Heart right ventricle (tissue), 16 donors: ENCODE results near the gene ENOX2. TPM values are rescaled to one million over a fixed set of nuclear protein-coding genes. Genes with fewer than 3 reads are reported as not detected.

Experiments used
- ATAC-seq, 8 donors: fragments of 200-7000 bp; cut with Tn5 transposase; one replicate each; pipeline ENCODE4 v1.9.1; 2020; ENCODE audit warnings: mild to moderate bottlenecking in 8 of 8, moderate library complexity in 8 of 8, moderate number of reproducible peaks in 1 of 8
- DNase-seq, 2 donors: peaks; one replicate each; pipeline ENCODE4 v3.0.0-alpha.2; 2020
- H3K27ac ChIP-seq, 10 donors: fragments of 200-600 bp; sonication (generic) in 2 of 10; one replicate each; pipeline versions ENCODE4 v1.5.0 to v1.8.0; 2020 to 2022; ENCODE audit warnings: mild to moderate bottlenecking in 3 of 10
- H3K27me3 ChIP-seq, 7 donors: fragments of 200-600 bp; one replicate each; pipeline ENCODE4 v1.8.0; 2021 to 2022; ENCODE audit warnings: mild to moderate bottlenecking in 2 of 7
- H3K36me3 ChIP-seq, 9 donors: fragments of 200-600 bp; sonication (generic) in 1 of 9; one replicate each; pipeline versions ENCODE4 v1.5.0 to v1.8.0; 2020 to 2022; ENCODE audit warnings: mild to moderate bottlenecking in 2 of 9
- H3K4me1 ChIP-seq, 9 donors: fragments of 200-600 bp; sonication (generic) in 1 of 9; one replicate each; pipeline versions ENCODE4 v1.5.0 to v1.8.0; 2020 to 2022; ENCODE audit warnings: mild to moderate bottlenecking in 4 of 9
- H3K4me3 ChIP-seq, 10 donors: fragments of 200-600 bp; sonication (generic) in 2 of 10; one replicate each; pipeline versions ENCODE4 v1.5.0 to v1.8.0; 2020 to 2022; ENCODE audit warnings: mild to moderate bottlenecking in 7 of 10, moderate library complexity in 2 of 10
- H3K9me3 ChIP-seq, 11 donors: fragments of 200-600 bp in 10 of 11; sonication (generic) in 2 of 11; one replicate each; pipeline versions ENCODE4 v1.5.0 to v1.8.0; 2013 to 2022; ENCODE audit warnings: mild to moderate bottlenecking in 2 of 11, control low read depth in 1 of 11, moderate library complexity in 1 of 11
- WGBS, 2 donors: extraction: QIAGEN DNeasy Blood & Tissue Kit; methylation state at CpG; one replicate each; pipeline ENCODE4 v1.1.7; 2013; ENCODE audit warnings: inconsistent platforms in 1 of 2; 5-methylcytosine and 5-hydroxymethylcytosine counted together
- intact Hi-C, 10 donors: fragments of 100-400 bp; cut with DNase I; formaldehyde crosslinking; loops; one replicate each; pipeline versions ENCODE4 v1.11.1 to v1.14.2; 2022
- polyA plus RNA-seq, 2 donors: library from polyadenylated mRNA; stranded (reverse); fragments of 200-250 nt; gene quantifications; one replicate each; pipeline ENCODE4 v1.2.3, GENCODE V29; 2013
- total RNA-seq, 10 donors: library from RNA; stranded (reverse); fragmentation: NEBNext Ultra II Directional in 3 of 10; extraction: Animal tissue kit (Norgen Biotek cat#: 25700) in 3 of 10; gene quantifications; one replicate each; pipeline versions ENCODE4 v1.2.1 to v1.2.4, GENCODE V29; 2021 to 2023
- TF ChIP-seq, protein P1 (sequence below), 9 donors: fragments of 200-600 bp; sonication (generic) in 2 of 9; IDR thresholded peaks; one replicate each; pipeline versions ENCODE4 v1.5.0 to v1.8.0; 2021 to 2022; ENCODE audit warnings: antibody characterized with exemption in 9 of 9, mild to moderate bottlenecking in 5 of 9, moderate library complexity in 1 of 9
- donor health status: Arrhythmogenic right ventricular cardiomyopathy.
- donor health status: ischemic (EF 13 %, LVEDD 7.1; RV severe dilation, severe dysfunction).
- donor health status: healthy with polysubstance abuse.
- donor health status: DM: no; HTN: yes; CAD: no.
- donor health status: DM: no; HTN: no; CAD: no.
- donor health status: ischemic (EF 25% LVEDD 6.9; RV normal size, moderate dysfunction).
- donor health status: ischemic (EF 25% LVEDD 5.7; RV mildly dilated, moderate dysfunction).
- donor health status: healthy.
- donor health status: DM: yes; HTN: yes; CAD: no.
- donor health status: Ischemic cardiomyopathy.
- donor health status: ischemic (EF 35%, LVEDD 5.7; RV mildly dilated, moderate dysfunction).
- donor health status: nonischemic (EF 11% LVEDD 7.7; RV severe dilation, severe dysfunction).
- donor health status: DM: yes; HTN: yes; CAD: no.
- donor health status: PGD.
- donor health status: ischemic (EF 29% LVEDD 5.4; RV normal size, mild dysfunction).
- donor health status: nonischemic (EF 23%, LVEDD 6.1; RV moderate dilation, normal function).

Gene ENOX2
- total and polyA plus RNA-seq, 12 donors: 3.4 to 22.6 (median 18.6) TPM

DNA sequence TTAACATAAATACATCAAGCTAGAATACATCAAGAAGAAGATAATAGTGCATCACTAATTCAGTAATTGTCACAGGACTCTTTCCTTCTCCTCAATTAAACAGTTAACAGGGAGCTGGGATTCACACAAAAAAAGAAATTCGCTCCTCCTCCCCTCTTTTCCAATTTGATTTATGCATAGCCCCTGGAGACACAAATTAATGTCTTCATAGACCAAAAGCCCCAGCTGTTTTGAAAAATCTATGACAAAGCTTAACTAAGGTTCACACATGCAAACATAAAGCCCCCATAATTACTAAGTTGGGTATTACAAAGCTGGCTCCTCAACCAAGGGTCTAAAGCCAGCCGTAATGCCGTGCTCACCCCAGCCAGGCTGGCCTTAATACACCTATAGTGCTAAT is 61.2 kb downstream of the ENOX2 start:
- DNase-seq: no peak
- no peaks in the 10 kb centered on the region for H3K36me3 ChIP-seq
- peaks cover 0 to under 1% (median 0%) of the 10 kb centered on the region in 9 donors for H3K4me1 ChIP-seq
- ATAC-seq: no peak
- peaks cover 0 to 10% (median 0%) of the 10 kb centered on the region in 7 donors for H3K27me3 ChIP-seq
- TF ChIP-seq, protein P1, sequence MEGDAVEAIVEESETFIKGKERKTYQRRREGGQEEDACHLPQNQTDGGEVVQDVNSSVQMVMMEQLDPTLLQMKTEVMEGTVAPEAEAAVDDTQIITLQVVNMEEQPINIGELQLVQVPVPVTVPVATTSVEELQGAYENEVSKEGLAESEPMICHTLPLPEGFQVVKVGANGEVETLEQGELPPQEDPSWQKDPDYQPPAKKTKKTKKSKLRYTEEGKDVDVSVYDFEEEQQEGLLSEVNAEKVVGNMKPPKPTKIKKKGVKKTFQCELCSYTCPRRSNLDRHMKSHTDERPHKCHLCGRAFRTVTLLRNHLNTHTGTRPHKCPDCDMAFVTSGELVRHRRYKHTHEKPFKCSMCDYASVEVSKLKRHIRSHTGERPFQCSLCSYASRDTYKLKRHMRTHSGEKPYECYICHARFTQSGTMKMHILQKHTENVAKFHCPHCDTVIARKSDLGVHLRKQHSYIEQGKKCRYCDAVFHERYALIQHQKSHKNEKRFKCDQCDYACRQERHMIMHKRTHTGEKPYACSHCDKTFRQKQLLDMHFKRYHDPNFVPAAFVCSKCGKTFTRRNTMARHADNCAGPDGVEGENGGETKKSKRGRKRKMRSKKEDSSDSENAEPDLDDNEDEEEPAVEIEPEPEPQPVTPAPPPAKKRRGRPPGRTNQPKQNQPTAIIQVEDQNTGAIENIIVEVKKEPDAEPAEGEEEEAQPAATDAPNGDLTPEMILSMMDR (IDR thresholded peaks at IDR 0.05): no peak
- no peak overlapping the region for H3K27ac ChIP-seq
- WGBS, 2 donors: 97% methylated on average over 3 of the region's 3 CpGs
- intact Hi-C loops: no loop called here
- H3K4me3 ChIP-seq: no peak overlapping the region
- no peaks in the 10 kb centered on the region for H3K9me3 ChIP-seq

DNA sequence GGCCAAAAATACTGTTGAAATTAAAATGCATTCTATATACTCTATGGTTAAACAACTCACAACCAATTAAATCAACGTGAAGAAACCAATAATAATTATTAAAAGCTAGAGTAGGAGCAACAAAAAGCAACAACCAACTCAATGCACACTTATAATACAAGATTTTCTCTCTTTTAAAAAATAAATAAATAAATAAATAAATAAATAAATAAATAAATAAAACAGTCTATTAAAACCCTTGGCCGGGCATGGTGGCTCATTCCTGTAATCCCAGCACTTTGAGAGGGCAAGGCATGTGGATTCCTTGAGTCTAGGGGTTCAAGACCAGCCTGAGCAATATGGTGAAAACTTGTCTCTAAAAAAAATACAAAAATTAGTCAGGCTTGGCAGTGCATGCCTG is 62.7 kb downstream of the ENOX2 start:
- H3K36me3 ChIP-seq: no peaks in the 10 kb centered on the region
- intact Hi-C loops: no loop called here
- H3K27me3 ChIP-seq: peaks cover 0 to 15% (median 0%) of the 10 kb centered on the region in 7 donors
- 97 to 98% methylated on average over 2 of the region's 2 CpGs for WGBS, 2 donors
- TF ChIP-seq, protein P1 (IDR thresholded peaks at IDR 0.05): no peak
- DNase-seq (no peak), ATAC-seq (no peak)
- no peak overlapping the region for H3K27ac ChIP-seq
- peaks cover 0 to 12% (median 6%) of the 10 kb centered on the region in 9 donors for H3K4me1 ChIP-seq
- H3K9me3 ChIP-seq: no peaks in the 10 kb centered on the region
- no peak overlapping the region for H3K4me3 ChIP-seq

DNA sequence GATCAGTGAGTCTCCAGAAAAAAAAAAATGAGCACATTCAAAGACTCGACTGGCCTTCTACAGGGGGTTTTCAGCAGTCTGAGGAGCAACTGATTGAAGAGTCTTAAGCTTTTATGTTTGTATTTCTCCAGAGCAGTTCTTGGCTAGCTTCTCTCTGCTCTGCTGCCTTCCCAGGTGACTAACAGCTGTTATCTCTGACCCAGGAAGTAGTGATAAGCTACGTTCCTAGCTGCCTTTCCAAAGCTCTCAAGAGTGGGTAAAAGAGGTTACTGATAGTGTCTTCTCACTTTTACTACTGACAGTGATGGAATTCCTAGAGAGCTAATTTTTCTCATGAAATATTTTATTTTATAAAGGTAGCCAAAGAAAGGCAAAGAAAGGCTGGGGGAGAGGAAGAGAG is 66.6 kb downstream of the ENOX2 start:
- TF ChIP-seq, protein P1 (IDR thresholded peaks at IDR 0.05): no peak
- peak in 2 of 8 donors; percentile 37 to 41 for ATAC-seq
- no peaks in the 10 kb centered on the region for H3K36me3 ChIP-seq
- 5 to 16% methylated on average over 2 of the region's 2 CpGs for WGBS, 2 donors
- peaks cover 0 to 15% (median 0%) of the 10 kb centered on the region in 7 donors for H3K27me3 ChIP-seq
- no peak for DNase-seq
- H3K9me3 ChIP-seq: no peaks in the 10 kb centered on the region
- no peak overlapping the region for H3K4me3 ChIP-seq
- intact Hi-C loops: no loop called here
- H3K4me1 ChIP-seq: peaks cover 0 to 25% (median 6%) of the 10 kb centered on the region in 9 donors
- no peak overlapping the region for H3K27ac ChIP-seq

DNA sequence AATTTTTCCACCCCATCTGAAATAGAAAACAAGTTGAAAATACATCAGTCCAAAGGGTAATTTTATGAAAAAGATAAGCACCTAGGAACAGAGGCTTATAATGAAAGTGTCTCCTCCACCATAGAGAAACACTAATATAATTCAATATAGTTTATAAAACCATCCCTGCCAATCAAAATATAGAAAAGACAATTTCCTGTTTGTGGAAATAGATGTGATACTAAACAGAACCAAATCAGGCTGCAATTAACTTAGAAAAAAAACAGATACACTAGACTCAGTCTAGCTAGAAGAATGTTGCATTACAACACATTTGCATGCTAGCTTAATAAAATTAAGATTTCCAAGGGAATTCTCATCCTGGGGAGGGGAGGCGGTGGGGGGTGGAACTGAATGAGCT is 68.2 kb downstream of the ENOX2 start:
- peaks cover 0 to 25% (median 6%) of the 10 kb centered on the region in 9 donors for H3K4me1 ChIP-seq
- DNase-seq (no peak), ATAC-seq (no peak)
- intact Hi-C loops: no loop called here
- no peak overlapping the region for H3K4me3 ChIP-seq
- WGBS, 2 donors: 88 to 91% methylated on average over 1 of the region's 1 CpG
- no peak overlapping the region for H3K27ac ChIP-seq
- no peaks in the 10 kb centered on the region for H3K9me3 ChIP-seq
- peaks cover 0 to 15% (median 0%) of the 10 kb centered on the region in 7 donors for H3K27me3 ChIP-seq
- TF ChIP-seq, protein P1 (IDR thresholded peaks at IDR 0.05): no peak
- no peaks in the 10 kb centered on the region for H3K36me3 ChIP-seq
